K562 (cell line): Measurements from ENCODE around the gene PNRC2. TPM values are rescaled to one million over a fixed set of nuclear protein-coding genes. Genes with fewer than 3 reads are reported as not detected.
A peak's percentile ranks its signal among the peaks of the same experiment; 100 is the strongest.

Experiments
- DPF2 ChIP-seq: fragments of 450-650 bp; IDR thresholded peaks from 2 replicates; pipeline ENCODE4 v1.6.1; 2016
- FOXJ2 ChIP-seq: fragments of 200-800 bp; sonication (Bioruptor generic); IDR thresholded peaks from 2 replicates; pipeline ENCODE4 v1.6.1; 2016; ENCODE audit warnings: missing genetic modification characterization, missing compliant biosample characterization
- HOXB6 ChIP-seq: fragments of 250-450 bp; sonication (Bioruptor Pico); IDR thresholded peaks from 2 replicates; pipeline ENCODE4 v1.5.1; 2022; ENCODE audit warnings: mild to moderate bottlenecking, borderline replicate concordance
- MAFK ChIP-seq: IDR thresholded peaks from 2 replicates; pipeline ENCODE4 v1.6.1; 2011; ENCODE audit warnings: low read length, improper control_type of control experiment
- MED1 ChIP-seq: sonication (generic); formaldehyde crosslinking; IDR thresholded peaks from 2 replicates; pipeline ENCODE4 v1.8.1; 2023; ENCODE audit warnings: missing genetic modification reagents, borderline replicate concordance
- RB1 ChIP-seq: fragments of 450-650 bp; IDR thresholded peaks from 2 replicates; pipeline ENCODE4 v1.6.1; 2017; ENCODE audit warnings: low read depth, mild to moderate bottlenecking
- RBM34 ChIP-seq: fragments of 200-400 bp; formaldehyde crosslinking; IDR thresholded peaks from 2 replicates; pipeline ENCODE4 v1.6.1; 2018; ENCODE audit warnings: low read length, borderline replicate concordance; ENCODE audit not compliant: insufficient read depth
- RCOR1 ChIP-seq, 2 experiments: IDR thresholded peaks; 2 replicates each; pipeline ENCODE4 v1.6.1; 2012; ENCODE audit warnings: low read depth in 2 of 2, low read length in 2 of 2, borderline replicate concordance in 1 of 2, improper control_type of control experiment in 1 of 2
- SMAD3 ChIP-seq: fragments of 450-650 bp; formaldehyde crosslinking; conservative IDR thresholded peaks from 2 replicates; pipeline ENCODE4 v1.4.0; 2020; ENCODE audit warnings: mild to moderate bottlenecking
- ZKSCAN8 ChIP-seq: fragments of 200-800 bp; sonication (Bioruptor generic); IDR thresholded peaks from 2 replicates; pipeline ENCODE4 v1.6.1; 2016; ENCODE audit warnings: missing genetic modification characterization, missing compliant biosample characterization
- ZNF445 ChIP-seq: fragments of 250-450 bp; sonication (Bioruptor Pico); IDR thresholded peaks from 2 replicates; pipeline ENCODE4 v1.4.0; 2020; ENCODE audit warnings: low read depth, mild to moderate bottlenecking, moderate library complexity
- ZNF79 ChIP-seq: fragments of 250-450 bp; sonication (Bioruptor Pico); IDR thresholded peaks from 2 replicates; pipeline ENCODE4 v1.4.0; 2020; ENCODE audit warnings: low read depth, mild to moderate bottlenecking, moderate library complexity
- polyA plus RNA-seq, 8 experiments: library from polyadenylated mRNA; depleted of rRNA in 4 of 8; stranded (reverse) in 5 of 8; unstranded in 3 of 8; fragments of >200 nt; fragmentation: Nextera tagmentation in 2 of 8; fragmentation: Illumina TruSeq in 1 of 8; extraction: Ambion mirVana in 2 of 8; extraction: Trizol in 1 of 8; gene quantifications; 2 replicates each; pipeline versions ENCODE4 v1.2.1 to v1.2.3, GENCODE V29; 2011 to 2014; ENCODE audit warnings: inconsistent platforms in 1 of 8, missing spikeins in 1 of 8
- total RNA-seq, 7 experiments: library from RNA; depleted of rRNA in 6 of 7; stranded (reverse); fragments of >200 nt in 6 of 7; fragmentation: Illumina TruSeq in 2 of 7; extraction: Trizol in 2 of 7; gene quantifications; 2 replicates each; pipeline versions ENCODE4 v1.2.1 to v1.2.3, GENCODE V29; 2011 to 2021; ENCODE audit warnings: low replicate concordance in 1 of 7
- TF ChIP-seq, protein P1 (sequence below), 2 experiments: fragments of 450-650 bp; IDR thresholded peaks; 2 replicates each; pipeline ENCODE4 v1.6.1; 2016
- TF ChIP-seq, protein P2 (sequence below), 2 experiments: fragments of 200-800 bp in 1 of 2; sonication (Bioruptor generic) in 1 of 2; sonication (generic) in 1 of 2; formaldehyde crosslinking in 1 of 2; IDR thresholded peaks in 1 of 2; conservative IDR thresholded peaks in 1 of 2; 2 replicates each; pipeline versions ENCODE4 v1.5.0 to v1.6.1; 2016 to 2020; ENCODE audit warnings: missing compliant biosample characterization in 1 of 2, missing genetic modification characterization in 1 of 2, missing genetic modification reagents in 1 of 2
- TF ChIP-seq, protein P3 (sequence below): sonication (generic); formaldehyde crosslinking; IDR thresholded peaks from 2 replicates; pipeline ENCODE4 v1.9.0; 2022; ENCODE audit warnings: mild to moderate bottlenecking, missing genetic modification reagents
- TF ChIP-seq, protein P4 (sequence below): fragments of 450-650 bp; formaldehyde crosslinking; IDR thresholded peaks from 2 replicates; pipeline ENCODE4 v1.4.0; 2022; ENCODE audit warnings: mild to moderate bottlenecking, moderate library complexity

PNRC2 gene
- total and polyA plus RNA-seq, 9 of the 15 experiments (the other 6 are each of a cell fraction or from before 2014, with no cell fraction given) = 127 to 303 (median 203) TPM

DNA sequence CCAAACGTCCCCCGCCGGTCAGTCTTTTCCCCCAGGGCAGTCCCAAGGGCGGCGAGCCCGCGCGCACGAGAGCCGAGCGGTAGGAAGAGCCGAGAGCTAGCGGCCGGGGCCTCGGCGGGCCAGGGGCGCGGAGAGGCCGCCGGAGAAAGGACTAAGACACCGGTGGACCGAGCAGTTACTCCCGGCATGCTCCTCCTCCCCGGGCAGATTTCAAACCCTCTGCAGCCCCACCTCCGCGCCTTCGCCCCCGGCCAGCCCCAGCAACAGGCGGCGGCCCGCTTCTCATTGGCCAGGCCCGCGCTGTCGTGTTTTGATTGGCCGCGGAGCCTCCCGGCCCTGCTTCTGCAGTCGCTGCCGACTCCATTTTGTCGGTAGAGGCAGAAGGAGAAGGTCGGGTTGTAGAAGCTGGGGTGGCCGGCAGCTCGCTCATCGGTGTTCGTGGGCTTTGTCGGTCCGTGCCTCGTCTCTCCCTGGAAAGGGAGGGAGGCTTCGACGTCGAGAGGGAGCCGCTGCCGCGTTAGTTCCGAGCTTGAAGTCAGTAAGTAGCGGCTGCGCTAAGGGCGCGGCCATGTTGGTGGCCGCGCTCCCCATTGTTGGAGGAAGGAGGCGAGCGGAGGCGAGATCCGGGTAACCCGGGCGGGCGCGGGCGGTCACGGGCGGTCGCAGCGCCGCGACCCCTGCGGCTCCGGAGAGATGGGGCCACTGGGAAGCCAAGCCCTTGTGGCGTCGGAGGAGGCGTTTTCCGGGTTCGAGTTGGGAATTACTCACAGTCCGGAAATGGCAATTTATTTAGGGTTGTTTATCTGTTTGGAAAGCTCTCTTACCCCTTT is at the start of gene PNRC2 (continued):
- TF ChIP-seq, protein P1, sequence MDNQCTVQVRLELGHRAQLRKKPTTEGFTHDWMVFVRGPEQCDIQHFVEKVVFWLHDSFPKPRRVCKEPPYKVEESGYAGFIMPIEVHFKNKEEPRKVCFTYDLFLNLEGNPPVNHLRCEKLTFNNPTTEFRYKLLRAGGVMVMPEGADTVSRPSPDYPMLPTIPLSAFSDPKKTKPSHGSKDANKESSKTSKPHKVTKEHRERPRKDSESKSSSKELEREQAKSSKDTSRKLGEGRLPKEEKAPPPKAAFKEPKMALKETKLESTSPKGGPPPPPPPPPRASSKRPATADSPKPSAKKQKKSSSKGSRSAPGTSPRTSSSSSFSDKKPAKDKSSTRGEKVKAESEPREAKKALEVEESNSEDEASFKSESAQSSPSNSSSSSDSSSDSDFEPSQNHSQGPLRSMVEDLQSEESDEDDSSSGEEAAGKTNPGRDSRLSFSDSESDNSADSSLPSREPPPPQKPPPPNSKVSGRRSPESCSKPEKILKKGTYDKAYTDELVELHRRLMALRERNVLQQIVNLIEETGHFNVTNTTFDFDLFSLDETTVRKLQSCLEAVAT (IDR thresholded peaks at IDR 0.05) = peak; percentile 84 to 93
- 0 out of 2 replicates have a peak, but pooled peaks have one; percentile 16 for TF ChIP-seq ZNF445 (CRISPR knock-in tag)
- TF ChIP-seq FOXJ2 (tag) = 0 out of 2 replicates have a peak, but pooled peaks have one; percentile 30
- no peak for TF ChIP-seq MED1
- TF ChIP-seq, protein P2, sequence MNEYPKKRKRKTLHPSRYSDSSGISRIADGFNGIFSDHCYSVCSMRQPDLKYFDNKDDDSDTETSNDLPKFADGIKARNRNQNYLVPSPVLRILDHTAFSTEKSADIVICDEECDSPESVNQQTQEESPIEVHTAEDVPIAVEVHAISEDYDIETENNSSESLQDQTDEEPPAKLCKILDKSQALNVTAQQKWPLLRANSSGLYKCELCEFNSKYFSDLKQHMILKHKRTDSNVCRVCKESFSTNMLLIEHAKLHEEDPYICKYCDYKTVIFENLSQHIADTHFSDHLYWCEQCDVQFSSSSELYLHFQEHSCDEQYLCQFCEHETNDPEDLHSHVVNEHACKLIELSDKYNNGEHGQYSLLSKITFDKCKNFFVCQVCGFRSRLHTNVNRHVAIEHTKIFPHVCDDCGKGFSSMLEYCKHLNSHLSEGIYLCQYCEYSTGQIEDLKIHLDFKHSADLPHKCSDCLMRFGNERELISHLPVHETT (CRISPR knock-in tag; conservative IDR thresholded peaks at IDR 0.05 in 1 of 2, IDR thresholded peaks at IDR 0.05 in 1 of 2) = peak in 1 of 2 experiments; percentile 94; a peak in 2 of 4 replicates
- TF ChIP-seq, protein P3, sequence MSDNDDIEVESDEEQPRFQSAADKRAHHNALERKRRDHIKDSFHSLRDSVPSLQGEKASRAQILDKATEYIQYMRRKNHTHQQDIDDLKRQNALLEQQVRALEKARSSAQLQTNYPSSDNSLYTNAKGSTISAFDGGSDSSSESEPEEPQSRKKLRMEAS = no peak; the same call in 1 of the 2 replicates
- no peak for TF ChIP-seq ZNF79
- TF ChIP-seq, protein P4, sequence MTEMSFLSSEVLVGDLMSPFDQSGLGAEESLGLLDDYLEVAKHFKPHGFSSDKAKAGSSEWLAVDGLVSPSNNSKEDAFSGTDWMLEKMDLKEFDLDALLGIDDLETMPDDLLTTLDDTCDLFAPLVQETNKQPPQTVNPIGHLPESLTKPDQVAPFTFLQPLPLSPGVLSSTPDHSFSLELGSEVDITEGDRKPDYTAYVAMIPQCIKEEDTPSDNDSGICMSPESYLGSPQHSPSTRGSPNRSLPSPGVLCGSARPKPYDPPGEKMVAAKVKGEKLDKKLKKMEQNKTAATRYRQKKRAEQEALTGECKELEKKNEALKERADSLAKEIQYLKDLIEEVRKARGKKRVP (CRISPR knock-in tag) = no peak
- TF ChIP-seq RCOR1 (IDR thresholded peaks at IDR 0.05; ENCODE audit: borderline replicate concordance in 1 of 2, low read depth in 2 of 2, low read length in 2 of 2) = peak in 1 of 2 experiments; percentile 39; a peak in 1 of 4 replicates
- no peak for TF ChIP-seq RBM34
- TF ChIP-seq SMAD3 (CRISPR knock-in tag) = 0 out of 2 replicates have a peak, but pooled peaks have one; percentile 55
- TF ChIP-seq RB1 = peak; percentile 52
- TF ChIP-seq MAFK = no peak
- no peak for TF ChIP-seq HOXB6 (CRISPR knock-in tag)
- no peak for TF ChIP-seq DPF2
- 0 out of 2 replicates have a peak, but pooled peaks have one; percentile 36 for TF ChIP-seq ZKSCAN8 (CRISPR knock-in tag)
